Measurements from ENCODE around the gene UCHL3.
"Not testable (repeated sequence)": the region's sequence is repeated elsewhere in the genome, so short reads cannot be mapped to it uniquely, and the experiment has no call there.

Gene UCHL3

GRCh38 chr13:75549262-75550158 lies at the start of gene UCHL3:
Gene UCHL3 (plus strand): TSS chr13:75549791. CDS start chr13:75549821, 30 bp downstream.
- DNase-seq, result peak; percentile 98

GRCh38 chr13:75505327-75505726 lies 44.3 kb upstream of the UCHL3 start:
- no peak for DNase-seq

- DNase-seq, result no peak
Observed at GRCh38 chr13:75506018-75506417, 43.6 kb upstream of the UCHL3 start.

GRCh38 chr13:75507027-75508001 lies 42.3 kb upstream of the UCHL3 start:
- no peak for DNase-seq

- no peak for DNase-seq
Observed at GRCh38 chr13:75508002-75508548, 41.5 kb upstream of the UCHL3 start.

GRCh38 chr13:75511051-75511625 lies 38.5 kb upstream of the UCHL3 start:
- DNase-seq, result no peak

- no peak for DNase-seq
Observed at GRCh38 chr13:75512253-75512652, 37.3 kb upstream of the UCHL3 start.

GRCh38 chr13:75513271-75513670 lies 36.3 kb upstream of the UCHL3 start:
- DNase-seq, result no peak

- no peak for DNase-seq
Observed at GRCh38 chr13:75514080-75514995, 35.3 kb upstream of the UCHL3 start.

GRCh38 chr13:75518439-75519088 lies 31.0 kb upstream of the UCHL3 start:
- DNase-seq, result no peak

- DNase-seq, result no peak
Observed at GRCh38 chr13:75521956-75522355, 27.6 kb upstream of the UCHL3 start.

- DNase-seq, result no peak
Observed at GRCh38 chr13:75530549-75530961, 19.0 kb upstream of the UCHL3 start.

GRCh38 chr13:75533861-75534260 lies 15.7 kb upstream of the UCHL3 start:
- DNase-seq, result no peak

- DNase-seq, result peak; percentile 80
Observed at GRCh38 chr13:75537401-75538365, 11.9 kb upstream of the UCHL3 start, which contains the start of gene COMMD6. Gene COMMD6 (minus strand): TSS chr13:75537841. CDS start chr13:75537805, 36 bp downstream.

- DNase-seq, result no peak
Observed at GRCh38 chr13:75541287-75541686, 8.3 kb upstream of the UCHL3 start.

- DNase-seq, result no peak
Observed at GRCh38 chr13:75541961-75542360, 7.6 kb upstream of the UCHL3 start.

GRCh38 chr13:75544681-75545330 lies 4.8 kb upstream of the UCHL3 start:
- no peak for DNase-seq

GRCh38 chr13:75545386-75545785 lies 4.2 kb upstream of the UCHL3 start:
- not testable (repeated sequence) for DNase-seq

- DNase-seq, result no peak
Observed at GRCh38 chr13:75547917-75548316, 1.7 kb upstream of the UCHL3 start.
